ENCODE results near the gene ALPK3. TPM values are rescaled to one million over a fixed set of nuclear protein-coding genes. Genes with fewer than 3 reads are reported as not detected.
"Not testable (repeated sequence)": the region's sequence is repeated elsewhere in the genome, so short reads cannot be mapped to it uniquely, and the experiment has no call there.

Gene ALPK3
- total and polyA plus RNA-seq, 10 of the 15 experiments (the other 5 are each of a cell fraction or from before 2014, with no cell fraction given), result under 0.01 to 0.05 (median 0.02) TPM; not detected in 6

DNA sequence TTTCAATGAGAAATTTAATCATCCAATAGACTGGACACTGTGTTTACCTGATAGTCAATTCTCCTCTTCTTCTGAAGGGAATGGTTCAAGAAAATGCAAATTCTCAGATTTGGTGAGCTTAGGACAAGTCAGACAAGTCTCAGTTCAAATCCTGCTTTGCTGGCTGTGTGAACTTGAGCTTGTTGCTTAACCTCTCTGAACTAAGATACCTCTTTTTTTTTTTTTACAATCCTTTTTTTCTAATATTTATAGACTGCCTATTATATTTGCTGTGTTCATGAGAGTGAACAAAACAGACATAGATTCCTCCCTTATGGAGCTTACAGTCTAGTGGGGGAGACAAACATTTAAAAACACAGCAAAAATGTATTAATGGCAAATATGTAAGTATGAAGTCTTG lies 59.1 kb downstream of the ALPK3 start:
- BruUV-seq (replicated peaks), result no TSS peak
- no peak for FAIRE-seq
- ChIA-PET SMC1A (ENCODE audit: uncharacterized antibody, unreplicated experiment) (interaction anchor here (0.6 to 3.1 kb wide), 5 partner anchors 10 to 289 kb away, joined by 3 to 11 read pairs (median 4); no protein-coding TSS in a partner anchor), RAD21 (ENCODE audit: unreplicated experiment) (interaction anchor here (1.0 to 2.3 kb wide), 3 partner anchors 14 to 288 kb away, joined by 3 to 9 read pairs (median 8); partner anchors contain the start of gene WDR73), POLR2A (interaction anchor here (0.7 kb wide), 1 partner anchor 67 kb away, joined by 3 read pairs; no protein-coding TSS in a partner anchor), CTCF (interaction anchor here (0.6 to 3.9 kb wide), 10 partner anchors 55 to 305 kb away, joined by 3 to 42 read pairs (median 4); partner anchors contain the start of gene WDR73)
- no peak overlapping the region for H3K4me3 ChIP-seq
- H3K79me2 ChIP-seq (ENCODE audit: control insufficient read depth, insufficient read depth, low read length), result no peaks in the 10 kb centered on the region
- H2AFZ ChIP-seq (ENCODE audit: control insufficient read depth, low read depth, low read length), result no peak overlapping the region
- H4K20me1 ChIP-seq (ENCODE audit: control insufficient read depth, insufficient read depth), result no peaks in the 10 kb centered on the region
- no peak overlapping the region for H3K9ac ChIP-seq (ENCODE audit: control insufficient read depth, insufficient read depth, low read length)
- TF ChIP-seq IRF4 (IDR thresholded peaks at IDR 0.05; ENCODE audit: low read depth, low read length), result no peak
- TF ChIP-seq SMAD5 (IDR thresholded peaks at IDR 0.05; ENCODE audit: low read depth), result no peak
- no peak for TF ChIP-seq CHD4 (IDR thresholded peaks at IDR 0.05)
- TF ChIP-seq JUND (IDR thresholded peaks at IDR 0.05; ENCODE audit: low read depth, low read length), result no peak
- no peak for TF ChIP-seq CHD1 (IDR thresholded peaks at IDR 0.05; ENCODE audit: low read depth, low read length)
- intact Hi-C loops (cut with micrococcal nuclease; ENCODE audit: unreplicated experiment), result no loop called here
- H3K4me1 ChIP-seq (ENCODE audit: control insufficient read depth, insufficient read depth, low read length), result no peaks in the 10 kb centered on the region
- in situ Hi-C loops (cut with MboI), result loop anchor here (5.0 kb wide), 1 partner anchor 284 kb away; no protein-coding TSS in a partner anchor
- H3K27me3 ChIP-seq (replicated peaks in 1 of 2; ENCODE audit: control insufficient read depth in 2 of 2, insufficient read depth in 2 of 2, low read length in 1 of 2), result peaks cover 0 to 2% of the 10 kb centered on the region in 2 experiments; a peak in 1 of 4 replicates
- DNase-seq (ENCODE audit: low read depth, low spot score), result no peak
- no peaks in the 10 kb centered on the region for H3K36me3 ChIP-seq (ENCODE audit: control insufficient read depth in 2 of 2, insufficient read depth in 2 of 2, low read length in 1 of 2)
- no peak for ATAC-seq
- no peak overlapping the region for H3K27ac ChIP-seq (ENCODE audit: control insufficient read depth, insufficient read depth)
- no peaks in the 10 kb centered on the region for H3K9me3 ChIP-seq (replicated peaks; ENCODE audit: control insufficient read depth, insufficient read depth, low read length)
- H3K4me2 ChIP-seq (ENCODE audit: control insufficient read depth, insufficient read depth), result no peak overlapping the region

DNA sequence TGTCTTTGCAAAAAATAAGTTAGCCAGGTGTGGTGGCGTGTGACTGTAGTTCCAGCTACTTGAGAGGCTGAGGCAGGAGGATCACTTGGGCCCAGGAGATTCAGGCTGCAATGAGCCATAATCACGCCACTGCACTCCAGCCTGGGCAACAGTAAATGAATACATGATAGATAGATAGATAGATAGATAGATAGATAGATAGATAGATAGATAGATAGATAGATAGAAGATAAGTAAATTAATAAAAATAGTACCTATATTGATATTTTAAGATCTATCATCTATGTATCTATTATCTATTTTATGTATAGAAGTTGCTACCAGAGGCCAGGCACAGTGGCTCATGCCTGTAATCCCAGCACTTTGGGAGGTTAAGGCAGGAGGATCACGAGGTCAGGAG lies 60.5 kb downstream of the ALPK3 start:
- in situ Hi-C loops (cut with MboI), result loop anchor here (5.0 kb wide), 1 partner anchor 285 kb away; no protein-coding TSS in a partner anchor

More for the DNA sequence above, 60.5 kb downstream of the ALPK3 start:
- RAD21 ChIA-PET (ENCODE audit: unreplicated experiment), result interaction anchor here (1.0 to 2.4 kb wide), 9 partner anchors 13 to 291 kb away, joined by 3 to 12 read pairs (median 4); partner anchors contain the start of gene WDR73
- H3K4me1 ChIP-seq (ENCODE audit: control insufficient read depth, insufficient read depth, low read length); H3K4me2 ChIP-seq (ENCODE audit: control insufficient read depth, insufficient read depth); POLR2A ChIA-PET; BruUV-seq (replicated peaks); H3K9me3 ChIP-seq (replicated peaks; ENCODE audit: control insufficient read depth, insufficient read depth, low read length); H4K20me1 ChIP-seq (ENCODE audit: control insufficient read depth, insufficient read depth); H2AFZ ChIP-seq (ENCODE audit: control insufficient read depth, low read depth, low read length); H3K27ac ChIP-seq (ENCODE audit: control insufficient read depth, insufficient read depth); DNase-seq (ENCODE audit: low read depth, low spot score); H3K27me3 ChIP-seq (replicated peaks in 1 of 2; ENCODE audit: control insufficient read depth in 2 of 2, insufficient read depth in 2 of 2, low read length in 1 of 2); H3K4me3 ChIP-seq; FAIRE-seq; H3K36me3 ChIP-seq (ENCODE audit: control insufficient read depth in 2 of 2, insufficient read depth in 2 of 2, low read length in 1 of 2); H3K79me2 ChIP-seq (ENCODE audit: control insufficient read depth, insufficient read depth, low read length); H3K9ac ChIP-seq (ENCODE audit: control insufficient read depth, insufficient read depth, low read length); ATAC-seq: not testable (repeated sequence)
- SMC1A ChIA-PET (ENCODE audit: uncharacterized antibody, unreplicated experiment), result interaction anchor here (0.8 to 3.1 kb wide), 9 partner anchors 12 to 292 kb away, joined by 3 to 13 read pairs (median 6); partner anchors contain the start of gene WDR73
- CTCF ChIA-PET, result interaction anchor here (0.6 to 3.9 kb wide), 25 partner anchors 9 to 307 kb away, joined by 3 to 42 read pairs (median 4); partner anchors contain the start of genes WDR73 and ZSCAN2
- intact Hi-C loops (cut with micrococcal nuclease; ENCODE audit: unreplicated experiment), result loop anchor here (1.0 to 2.0 kb wide), 2 partner anchors 223 to 289 kb away; partner anchors contain the start of gene WDR73
- 33% methylated on average over 3 of the region's 3 CpGs for WGBS (ENCODE audit: insufficient coverage, insufficient replicate concordance, low lambda C conversion rate, missing lambda C conversion rate)

Measured in GM12878 (cell line).